Keratinocyte (primary cell): Measurements from ENCODE around the gene SIAH2.

ENCODE experiments used
- EZH2 ChIP-seq: IDR thresholded peaks from one replicate; pipeline ENCODE4 v1.6.1; 2012; ENCODE audit warnings: inconsistent platforms, mild to moderate bottlenecking, low read length, moderate library complexity
- TF ChIP-seq, protein P1 (sequence below), 3 experiments: IDR thresholded peaks in 1 of 3; conservative IDR thresholded peaks in 1 of 3; optimal IDR thresholded peaks in 1 of 3; 2 replicates in 2 of 3; 3 replicates in 1 of 3; pipeline versions ENCODE3 to v1.5.1; 2011; ENCODE audit warnings: low read length in 3 of 3, mild to moderate bottlenecking in 3 of 3, moderate library complexity in 2 of 3, control low read depth in 1 of 3, inconsistent platforms in 1 of 3; ENCODE audit not compliant: insufficient read depth in 2 of 3; ENCODE audit errors: extremely low read depth in 1 of 3

DNA sequence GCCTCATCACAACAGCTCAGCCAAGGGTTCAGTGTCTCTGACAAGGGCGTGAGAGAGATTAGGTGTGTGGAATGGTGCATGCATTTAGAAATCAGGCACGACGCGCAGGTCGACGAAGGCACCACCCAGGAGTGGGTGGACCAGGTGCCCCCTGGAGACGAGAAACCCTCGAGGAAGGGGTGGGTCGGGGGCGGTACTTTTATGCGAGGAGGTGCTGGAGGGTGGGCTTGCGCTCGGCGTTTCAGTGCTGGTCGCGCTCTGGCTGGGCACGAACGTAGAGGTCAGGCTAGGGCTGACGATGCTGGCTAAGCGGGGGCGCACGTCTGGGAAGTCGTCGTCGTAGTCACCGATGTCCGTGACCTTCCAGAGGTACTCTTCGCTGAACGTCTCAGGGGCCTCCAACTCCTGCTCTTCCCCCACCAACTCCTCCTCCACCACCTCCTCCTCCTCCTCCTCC lies 59.6 kb downstream of the SIAH2 start:
- TF ChIP-seq, protein P1, sequence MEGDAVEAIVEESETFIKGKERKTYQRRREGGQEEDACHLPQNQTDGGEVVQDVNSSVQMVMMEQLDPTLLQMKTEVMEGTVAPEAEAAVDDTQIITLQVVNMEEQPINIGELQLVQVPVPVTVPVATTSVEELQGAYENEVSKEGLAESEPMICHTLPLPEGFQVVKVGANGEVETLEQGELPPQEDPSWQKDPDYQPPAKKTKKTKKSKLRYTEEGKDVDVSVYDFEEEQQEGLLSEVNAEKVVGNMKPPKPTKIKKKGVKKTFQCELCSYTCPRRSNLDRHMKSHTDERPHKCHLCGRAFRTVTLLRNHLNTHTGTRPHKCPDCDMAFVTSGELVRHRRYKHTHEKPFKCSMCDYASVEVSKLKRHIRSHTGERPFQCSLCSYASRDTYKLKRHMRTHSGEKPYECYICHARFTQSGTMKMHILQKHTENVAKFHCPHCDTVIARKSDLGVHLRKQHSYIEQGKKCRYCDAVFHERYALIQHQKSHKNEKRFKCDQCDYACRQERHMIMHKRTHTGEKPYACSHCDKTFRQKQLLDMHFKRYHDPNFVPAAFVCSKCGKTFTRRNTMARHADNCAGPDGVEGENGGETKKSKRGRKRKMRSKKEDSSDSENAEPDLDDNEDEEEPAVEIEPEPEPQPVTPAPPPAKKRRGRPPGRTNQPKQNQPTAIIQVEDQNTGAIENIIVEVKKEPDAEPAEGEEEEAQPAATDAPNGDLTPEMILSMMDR (optimal IDR thresholded peaks at IDR 0.05 in 1 of 3, IDR thresholded peaks at IDR 0.05 in 1 of 3, conservative IDR thresholded peaks at IDR 0.05 in 1 of 3; ENCODE audit: extremely low read depth in 1 of 3, insufficient read depth in 2 of 3, low read length in 3 of 3): no peak
- TF ChIP-seq EZH2: no peak
